ENCODE data around the gene TC2N.

- TF ChIP-seq CTCF (IDR thresholded peaks at IDR 0.05; ENCODE audit: low read length) (no peak), EZH2 (IDR thresholded peaks at IDR 0.05; ENCODE audit: borderline replicate concordance, low read length) (no peak)
These were observed 18.5 kb upstream of the TC2N start for GRCh38 chr14:91885839-91886238.
